Neural cell (in vitro differentiated cells): ENCODE measurements around the gene ANGEL2. TPM values are rescaled to one million over a fixed set of nuclear protein-coding genes. Genes with fewer than 3 reads are reported as not detected.

Source experiments
- H2AFZ ChIP-seq: fragments of 200-600, 300-800 bp; sonication (generic), shearing (Covaris generic); 2 replicates; pipeline ENCODE4 v1.6.0; 2014; ENCODE audit warnings: low read depth, mild to moderate bottlenecking, antibody characterized with exemption, low read length, moderate library complexity
- H3F3A ChIP-seq: fragments of 200-600 bp; shearing (Covaris generic); 2 replicates; pipeline ENCODE4 v1.6.1; 2016; ENCODE audit warnings: mild to moderate bottlenecking, moderate library complexity, mixed read lengths, antibody characterized with exemption, low read length; ENCODE audit not compliant: insufficient read depth, poor library complexity, severe bottlenecking
- H3K27ac ChIP-seq: fragments of 200-600, 300-800 bp; sonication (generic), shearing (Covaris generic); 2 replicates; pipeline ENCODE4 v1.5.1; 2014; ENCODE audit warnings: mild to moderate bottlenecking, low read length, moderate library complexity
- H3K27me3 ChIP-seq: fragments of 300-800, 200-600 bp; sonication (generic), shearing (Covaris generic); 2 replicates; pipeline ENCODE4 v1.6.0; 2014; ENCODE audit warnings: mild to moderate bottlenecking, low read depth, low read length, moderate library complexity; ENCODE audit not compliant: insufficient read depth
- H3K36me3 ChIP-seq: fragments of 300-800, 200-600 bp; sonication (generic), shearing (Covaris generic); 2 replicates; pipeline ENCODE4 v1.5.1; 2014; ENCODE audit warnings: mild to moderate bottlenecking, antibody characterized with exemption, low read length, moderate library complexity; ENCODE audit not compliant: insufficient read depth
- H3K4me2 ChIP-seq: fragments of 300-800, 200-600 bp; sonication (generic), shearing (Covaris generic); 2 replicates; pipeline ENCODE4 v1.6.0; 2014; ENCODE audit warnings: mild to moderate bottlenecking, low read length
- H3K4me3 ChIP-seq: fragments of 300-800, 200-600 bp; sonication (generic), shearing (Covaris generic); 2 replicates; pipeline ENCODE4 v1.5.1; 2014; ENCODE audit warnings: mild to moderate bottlenecking, low read length, moderate library complexity
- H3K79me2 ChIP-seq: fragments of 200-600 bp; shearing (Covaris generic); replicated peaks from 2 replicates; pipeline ENCODE4 v1.6.0; 2014; ENCODE audit warnings: mild to moderate bottlenecking, low read length, moderate library complexity; ENCODE audit not compliant: insufficient read depth
- H3K9ac ChIP-seq: fragments of 300-800, 200-600 bp; sonication (generic), shearing (Covaris generic); 2 replicates; pipeline ENCODE4 v1.6.1; 2016; ENCODE audit warnings: mild to moderate bottlenecking, low read length, mixed read lengths
- H3K9me2 ChIP-seq: fragments of 200-600 bp; shearing (Covaris generic); 2 replicates; pipeline ENCODE4 v1.6.1; 2016; ENCODE audit warnings: mild to moderate bottlenecking, low read length, mixed read lengths; ENCODE audit not compliant: insufficient read depth
- H3K9me3 ChIP-seq: fragments of 200-600, 300-800 bp; sonication (generic), shearing (Covaris generic); 2 replicates; pipeline ENCODE4 v1.6.1; 2016; ENCODE audit warnings: mild to moderate bottlenecking, mixed run types, low read length, moderate library complexity, mixed read lengths
- H4K20me1 ChIP-seq: fragments of 200-600 bp; shearing (Covaris generic); 2 replicates; pipeline ENCODE4 v1.6.1; 2016; ENCODE audit warnings: mild to moderate bottlenecking, mixed run types; ENCODE audit not compliant: insufficient read depth
- EZH2 ChIP-seq: fragments of 200-600, 300-800 bp; shearing (Covaris generic), sonication (generic); IDR thresholded peaks from 2 replicates; pipeline ENCODE4 v1.6.1; 2014; ENCODE audit warnings: antibody characterized with exemption, low read length, borderline replicate concordance, mild to moderate bottlenecking; ENCODE audit not compliant: insufficient read depth, poor library complexity, severe bottlenecking
- MXI1 ChIP-seq: fragments of 450-650 bp; conservative IDR thresholded peaks from 2 replicates; pipeline ENCODE4 v1.6.1; 2014; ENCODE audit warnings: antibody characterized with exemption, mild to moderate bottlenecking; ENCODE audit not compliant: poor library complexity, severe bottlenecking
- POLR2AphosphoS5 ChIP-seq: IDR thresholded peaks from 2 replicates; pipeline ENCODE4 v1.6.1; 2012
- RAD21 ChIP-seq: fragments of 450-650 bp; conservative IDR thresholded peaks from 2 replicates; pipeline ENCODE4 v1.6.1; 2014; ENCODE audit warnings: antibody characterized with exemption, mild to moderate bottlenecking, moderate library complexity
- TAF1 ChIP-seq: IDR thresholded peaks from 2 replicates; pipeline ENCODE4 v1.6.1; 2012; ENCODE audit warnings: low read depth
- polyA plus RNA-seq: library from polyadenylated mRNA; depleted of rRNA; stranded (reverse); fragments of >200 nt; gene quantifications from 2 replicates; pipeline ENCODE4 v1.2.3, GENCODE V29; 2014
- TF ChIP-seq, protein P1 (sequence below): IDR thresholded peaks from 2 replicates; pipeline ENCODE4 v1.6.1; 2012; ENCODE audit warnings: borderline replicate concordance

The ANGEL2 gene
- polyA plus RNA-seq, 1 donor from 2014 or later: 58.7 TPM

GRCh38 chr1:212975111-212975918 lies 40.4 kb downstream of the ANGEL2 start:
- TF ChIP-seq, protein P1, sequence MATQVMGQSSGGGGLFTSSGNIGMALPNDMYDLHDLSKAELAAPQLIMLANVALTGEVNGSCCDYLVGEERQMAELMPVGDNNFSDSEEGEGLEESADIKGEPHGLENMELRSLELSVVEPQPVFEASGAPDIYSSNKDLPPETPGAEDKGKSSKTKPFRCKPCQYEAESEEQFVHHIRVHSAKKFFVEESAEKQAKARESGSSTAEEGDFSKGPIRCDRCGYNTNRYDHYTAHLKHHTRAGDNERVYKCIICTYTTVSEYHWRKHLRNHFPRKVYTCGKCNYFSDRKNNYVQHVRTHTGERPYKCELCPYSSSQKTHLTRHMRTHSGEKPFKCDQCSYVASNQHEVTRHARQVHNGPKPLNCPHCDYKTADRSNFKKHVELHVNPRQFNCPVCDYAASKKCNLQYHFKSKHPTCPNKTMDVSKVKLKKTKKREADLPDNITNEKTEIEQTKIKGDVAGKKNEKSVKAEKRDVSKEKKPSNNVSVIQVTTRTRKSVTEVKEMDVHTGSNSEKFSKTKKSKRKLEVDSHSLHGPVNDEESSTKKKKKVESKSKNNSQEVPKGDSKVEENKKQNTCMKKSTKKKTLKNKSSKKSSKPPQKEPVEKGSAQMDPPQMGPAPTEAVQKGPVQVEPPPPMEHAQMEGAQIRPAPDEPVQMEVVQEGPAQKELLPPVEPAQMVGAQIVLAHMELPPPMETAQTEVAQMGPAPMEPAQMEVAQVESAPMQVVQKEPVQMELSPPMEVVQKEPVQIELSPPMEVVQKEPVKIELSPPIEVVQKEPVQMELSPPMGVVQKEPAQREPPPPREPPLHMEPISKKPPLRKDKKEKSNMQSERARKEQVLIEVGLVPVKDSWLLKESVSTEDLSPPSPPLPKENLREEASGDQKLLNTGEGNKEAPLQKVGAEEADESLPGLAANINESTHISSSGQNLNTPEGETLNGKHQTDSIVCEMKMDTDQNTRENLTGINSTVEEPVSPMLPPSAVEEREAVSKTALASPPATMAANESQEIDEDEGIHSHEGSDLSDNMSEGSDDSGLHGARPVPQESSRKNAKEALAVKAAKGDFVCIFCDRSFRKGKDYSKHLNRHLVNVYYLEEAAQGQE: no peak
- no peaks in the 10 kb centered on the region for H4K20me1 ChIP-seq
- H3K27ac ChIP-seq: no peak overlapping the region
- H3F3A ChIP-seq: no peaks in the 10 kb centered on the region
- no peaks in the 10 kb centered on the region for H3K9me3 ChIP-seq
- peaks cover 8% of the 10 kb centered on the region for H3K36me3 ChIP-seq
- no peak overlapping the region for H3K4me3 ChIP-seq
- no peak overlapping the region for H3K9ac ChIP-seq
- H3K79me2 ChIP-seq: no peaks in the 10 kb centered on the region
- H3K27me3 ChIP-seq: no peaks in the 10 kb centered on the region
- H3K9me2 ChIP-seq: no peaks in the 10 kb centered on the region
- no peak overlapping the region for H2AFZ ChIP-seq
- H3K4me2 ChIP-seq: no peak overlapping the region

GRCh38 chr1:212974711-212975110 lies 41.0 kb downstream of the ANGEL2 start:
- Histone ChIP-seq H3K4me3 (no peak overlapping the region), H3K9me2 (no peaks in the 10 kb centered on the region), H4K20me1 (no peaks in the 10 kb centered on the region), H3K79me2 (no peaks in the 10 kb centered on the region), H3K4me2 (no peak overlapping the region), H3F3A (no peaks in the 10 kb centered on the region), H3K9ac (no peak overlapping the region), H2AFZ (no peak overlapping the region), H3K36me3 (peaks cover 8% of the 10 kb centered on the region), H3K27me3 (no peaks in the 10 kb centered on the region), H3K27ac (no peak overlapping the region), H3K9me3 (no peaks in the 10 kb centered on the region)
- TF ChIP-seq TAF1: no peak
- TF ChIP-seq RAD21: no peak
- TF ChIP-seq MXI1: no peak
- TF ChIP-seq, protein P1: no peak
- TF ChIP-seq EZH2: no peak
- no peak for TF ChIP-seq POLR2AphosphoS5
